Activated T-helper 9 cell treated with anti-CD3 and anti-CD28 coated beads, Interleukin-2, amount 50 U/mL, for 16 hours (primary cell): ENCODE results near the gene MEGF6.
A peak's percentile ranks its signal among the peaks of the same experiment; 100 is the strongest.

ENCODE experiments used
- DNase-seq: peaks from one replicate; pipeline ENCODE4 v3.0.0-alpha.2; 2020; ENCODE audit warnings: low read depth

MEGF6 gene

GRCh38 chr1:3611170-3612019 is at the start of gene MEGF6:
Gene MEGF6 (minus strand): TSS chr1:3611508. CDS start chr1:3611268, 240 bp downstream.
- peak; percentile 53 for DNase-seq

GRCh38 chr1:3660704-3661103 is 49.4 kb upstream of the MEGF6 start:
- DNase-seq, result no peak

- DNase-seq, result no peak
Measured at GRCh38 chr1:3659093-3659492, 47.8 kb upstream of the MEGF6 start.

GRCh38 chr1:3658231-3658615 is 46.9 kb upstream of the MEGF6 start:
- no peak for DNase-seq

GRCh38 chr1:3657578-3658230 is 46.4 kb upstream of the MEGF6 start:
- no peak for DNase-seq

GRCh38 chr1:3657096-3657475 is 45.8 kb upstream of the MEGF6 start:
- DNase-seq, result no peak

- DNase-seq, result no peak
Measured at GRCh38 chr1:3656450-3657095, 45.3 kb upstream of the MEGF6 start.

GRCh38 chr1:3654549-3655281 is 43.4 kb upstream of the MEGF6 start:
- no peak for DNase-seq

- DNase-seq, result no peak
Measured at GRCh38 chr1:3653286-3653618, 41.9 kb upstream of the MEGF6 start.

GRCh38 chr1:3652548-3653285 is 41.4 kb upstream of the MEGF6 start:
- no peak for DNase-seq

GRCh38 chr1:3651930-3652547 is 40.7 kb upstream of the MEGF6 start, which contains the start of gene TP73:
Gene TP73 (plus strand): TSS chr1:3652516. CDS start chr1:3682366, 29,850 bp downstream.
- no peak for DNase-seq

GRCh38 chr1:3651026-3651929 is 40.0 kb upstream of the MEGF6 start:
- DNase-seq, result no peak

GRCh38 chr1:3650248-3651025 is 39.1 kb upstream of the MEGF6 start:
- DNase-seq, result no peak

- DNase-seq, result peak; percentile 87
Measured at GRCh38 chr1:3649342-3650247, 38.3 kb upstream of the MEGF6 start, which contains the start of gene WRAP73. Gene WRAP73 (minus strand): TSS chr1:3650103. CDS start chr1:3649999, 104 bp downstream.

GRCh38 chr1:3646596-3646995 is 35.3 kb upstream of the MEGF6 start:
- no peak for DNase-seq

- DNase-seq, result no peak
Measured at GRCh38 chr1:3645666-3646355, 34.5 kb upstream of the MEGF6 start.

- no peak for DNase-seq
Measured at GRCh38 chr1:3645247-3645646, 33.9 kb upstream of the MEGF6 start.
